Fibroblast of mammary gland (primary cell): ENCODE data around the gene PAEP.

Source experiments
- DNase-seq: peaks from one replicate; pipeline ENCODE4 v3.0.0-alpha.2; 2010; ENCODE audit warnings: low read depth
- H3K4me3 ChIP-seq: 2 replicates; pipeline ENCODE4 v1.5.1; 2011; ENCODE audit warnings: low read depth, mild to moderate bottlenecking, low read length, moderate library complexity; ENCODE audit not compliant: control insufficient read depth
- TF ChIP-seq, protein P1 (sequence below): conservative IDR thresholded peaks from 2 replicates; pipeline ENCODE4 v1.5.1; 2011; ENCODE audit warnings: low read depth, low read length, inconsistent platforms; ENCODE audit not compliant: control insufficient read depth, insufficient read depth

Gene PAEP

DNA sequence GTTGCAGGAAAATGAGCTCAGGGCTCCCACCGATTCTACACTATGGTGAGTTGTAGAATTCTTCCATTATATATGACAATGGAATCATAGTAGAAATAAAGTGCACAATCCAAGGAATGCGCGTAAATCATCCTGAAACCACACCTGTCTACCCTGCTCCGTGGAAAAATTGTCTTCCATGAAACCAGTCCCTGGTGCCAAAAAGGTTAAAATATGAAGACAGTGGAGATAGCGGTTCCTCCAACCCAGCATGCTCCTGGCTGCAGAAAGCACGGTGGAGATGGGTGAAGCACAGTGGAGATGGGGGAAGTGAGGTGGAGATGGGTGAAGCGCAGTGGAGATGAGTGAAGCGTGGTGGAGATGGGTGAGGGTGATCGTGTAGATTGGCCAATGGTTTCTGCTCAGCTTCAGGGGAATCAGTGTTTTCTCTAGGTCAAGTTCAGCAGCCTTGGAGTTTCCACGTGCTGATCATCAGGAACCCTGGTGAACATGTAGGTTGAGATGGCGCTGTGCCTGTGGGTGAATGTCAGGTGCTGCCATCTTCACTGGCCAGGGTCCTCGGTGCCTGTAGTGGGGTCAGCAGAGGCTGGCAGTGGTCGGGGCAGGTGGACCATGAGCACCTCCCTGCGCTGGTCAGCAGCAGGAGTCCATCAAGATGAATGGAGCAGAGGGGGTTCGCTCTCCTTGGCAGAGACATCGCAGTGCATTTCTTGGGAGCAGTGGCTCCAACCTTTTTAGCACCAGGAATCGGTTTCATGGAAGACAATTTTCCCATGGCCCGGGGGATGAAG lies 20.3 kb downstream of the PAEP start:
- no peak for DNase-seq
- TF ChIP-seq, protein P1, sequence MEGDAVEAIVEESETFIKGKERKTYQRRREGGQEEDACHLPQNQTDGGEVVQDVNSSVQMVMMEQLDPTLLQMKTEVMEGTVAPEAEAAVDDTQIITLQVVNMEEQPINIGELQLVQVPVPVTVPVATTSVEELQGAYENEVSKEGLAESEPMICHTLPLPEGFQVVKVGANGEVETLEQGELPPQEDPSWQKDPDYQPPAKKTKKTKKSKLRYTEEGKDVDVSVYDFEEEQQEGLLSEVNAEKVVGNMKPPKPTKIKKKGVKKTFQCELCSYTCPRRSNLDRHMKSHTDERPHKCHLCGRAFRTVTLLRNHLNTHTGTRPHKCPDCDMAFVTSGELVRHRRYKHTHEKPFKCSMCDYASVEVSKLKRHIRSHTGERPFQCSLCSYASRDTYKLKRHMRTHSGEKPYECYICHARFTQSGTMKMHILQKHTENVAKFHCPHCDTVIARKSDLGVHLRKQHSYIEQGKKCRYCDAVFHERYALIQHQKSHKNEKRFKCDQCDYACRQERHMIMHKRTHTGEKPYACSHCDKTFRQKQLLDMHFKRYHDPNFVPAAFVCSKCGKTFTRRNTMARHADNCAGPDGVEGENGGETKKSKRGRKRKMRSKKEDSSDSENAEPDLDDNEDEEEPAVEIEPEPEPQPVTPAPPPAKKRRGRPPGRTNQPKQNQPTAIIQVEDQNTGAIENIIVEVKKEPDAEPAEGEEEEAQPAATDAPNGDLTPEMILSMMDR: no peak
- H3K4me3 ChIP-seq: no peak overlapping the region

DNA sequence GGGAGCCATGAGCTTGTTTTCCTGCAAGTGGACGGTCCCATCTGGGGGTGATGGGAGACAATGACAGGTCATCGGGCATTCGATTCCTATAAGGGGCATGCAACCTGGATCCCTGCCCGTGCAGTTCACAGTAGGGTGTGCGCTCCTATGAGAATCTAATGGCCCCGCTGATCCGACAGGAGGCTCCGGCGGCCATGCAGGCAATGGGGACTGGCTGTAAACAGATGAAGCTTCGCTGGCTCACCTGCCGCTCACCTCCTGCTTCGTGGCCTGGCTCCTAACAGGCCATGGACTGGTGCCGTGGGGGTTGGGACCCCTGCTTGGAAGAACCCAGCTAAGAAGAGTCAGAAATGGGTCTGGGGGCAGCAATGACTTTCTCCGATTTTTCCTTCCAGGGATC lies 21.0 kb downstream of the PAEP start:
- H3K4me3 ChIP-seq: no peak overlapping the region
- DNase-seq: no peak
- TF ChIP-seq, protein P1: no peak

DNA sequence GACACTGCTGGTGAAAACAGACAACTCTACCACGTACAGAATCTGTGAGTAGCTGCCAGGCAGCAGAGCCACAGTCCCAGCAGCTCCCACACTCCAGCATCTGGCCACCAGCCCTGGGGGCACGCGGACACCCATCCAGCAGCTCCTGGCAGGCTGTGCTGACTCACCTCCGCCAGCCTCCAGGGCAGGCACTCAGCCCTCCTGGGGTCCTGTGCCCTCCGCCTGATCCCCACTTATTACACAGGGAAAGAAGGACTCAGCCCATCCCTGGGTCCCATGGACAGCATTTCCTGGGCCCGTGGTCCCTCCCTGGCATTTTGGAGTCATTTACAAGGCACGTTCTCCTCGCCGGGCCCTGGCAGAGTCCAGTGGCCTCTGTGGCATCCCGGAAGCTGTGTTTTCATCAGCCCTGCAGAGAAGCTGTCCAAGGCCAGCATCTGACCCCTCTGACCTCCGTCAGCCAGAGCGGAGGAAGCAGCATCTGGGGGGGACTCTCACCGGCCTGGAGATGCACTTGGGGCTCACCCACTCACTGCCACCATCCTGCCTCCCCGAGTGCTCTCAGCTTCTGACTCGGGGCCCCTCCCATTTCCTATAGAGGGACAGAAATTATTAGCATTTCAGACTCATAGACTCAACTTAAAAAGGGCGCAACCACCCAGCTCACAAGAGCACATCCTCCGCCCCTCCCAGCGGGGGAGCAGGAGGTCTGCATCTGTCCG lies 21.6 kb downstream of the PAEP start:
- TF ChIP-seq, protein P1: no peak
- H3K4me3 ChIP-seq: no peak overlapping the region
- no peak for DNase-seq

GRCh38 chr9:135583688-135584011 lies 22.1 kb downstream of the PAEP start:
- no peak for DNase-seq
- TF ChIP-seq, protein P1: no peak
- no peak overlapping the region for H3K4me3 ChIP-seq

GRCh38 chr9:135584371-135584770 lies 22.8 kb downstream of the PAEP start:
- no peak overlapping the region for H3K4me3 ChIP-seq
- TF ChIP-seq, protein P1: no peak
- no peak for DNase-seq

DNA sequence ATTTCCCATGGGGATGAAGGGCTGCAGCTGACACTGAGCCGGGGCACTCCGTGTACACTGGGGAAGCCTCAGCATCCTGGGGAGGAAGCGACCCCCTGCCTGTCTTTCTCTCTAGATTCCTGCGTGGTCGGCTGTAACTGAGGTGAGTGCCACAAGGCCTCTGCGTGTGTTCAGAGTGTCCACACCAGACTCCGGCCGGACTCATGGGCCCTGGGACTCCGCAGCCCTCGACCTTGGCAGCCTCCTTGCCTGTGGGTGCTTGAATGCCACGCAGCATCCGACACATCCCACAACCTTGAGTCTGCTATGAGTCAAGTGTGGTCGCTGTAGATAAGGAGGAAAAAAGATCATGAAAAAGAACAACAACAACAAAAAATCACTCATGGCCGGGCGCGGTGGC lies 23.4 kb downstream of the PAEP start:
- TF ChIP-seq, protein P1: no peak
- no peak for DNase-seq

DNA sequence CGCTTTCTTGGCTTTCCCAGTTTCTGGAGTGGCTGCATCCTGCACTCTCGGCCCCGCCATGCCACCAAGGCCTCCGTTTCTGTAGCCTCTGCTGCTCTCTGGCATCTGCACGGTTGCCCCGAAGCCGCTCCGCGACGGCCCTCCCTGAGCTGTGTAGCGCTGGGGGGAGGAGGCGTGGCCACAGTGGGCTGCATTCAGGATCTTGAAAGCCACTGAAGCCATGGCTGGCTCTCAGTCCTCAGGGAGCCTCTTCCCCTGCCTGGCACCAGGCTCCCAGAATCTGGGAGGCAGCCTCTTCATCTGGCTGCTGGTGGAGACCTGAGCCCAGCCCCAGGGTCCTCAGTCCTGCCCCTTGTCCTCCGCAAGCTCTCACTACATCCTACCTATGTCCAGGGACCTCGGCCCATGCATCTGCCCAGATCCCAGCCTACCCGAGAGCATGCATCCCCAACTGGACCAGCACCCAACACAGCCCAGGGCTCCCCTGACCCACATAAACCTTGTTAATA lies 25.1 kb downstream of the PAEP start:
- H3K4me3 ChIP-seq: no peak overlapping the region
- TF ChIP-seq, protein P1: no peak
- DNase-seq: no peak

More for the DNA sequence above, 23.4 kb downstream of the PAEP start:
- no peak overlapping the region for H3K4me3 ChIP-seq
